Activated CD8-positive, alpha-beta T cell treated with anti-CD3 and anti-CD28 coated beads, Interleukin-2, amount 10 ng/mL, durations not matched to agents 7 days and 5 days (primary cell): Measurements from ENCODE around the gene SUGCT. TPM values are rescaled to one million over a fixed set of nuclear protein-coding genes. Genes with fewer than 3 reads are reported as not detected.

Experiments
- ATAC-seq: fragments of 150-1000 bp; cut with Tn5 transposase; one replicate; pipeline ENCODE4 v1.10.0; 2021; ENCODE audit warnings: moderate library complexity
- CTCF ChIA-PET: fragments of 350-600 bp; sonication (Branson Sonifier 250); formaldehyde crosslinking; loops from one replicate; lab custom pipeline; 2021; ENCODE audit warnings: antibody characterized with exemption; lab: Charles Lee
- POLR2A ChIA-PET: fragments of 350-600 bp; sonication (Branson Sonifier 250); formaldehyde crosslinking; loops from one replicate; lab custom pipeline; 2021; ENCODE audit warnings: antibody characterized with exemption; lab: Charles Lee
- DNase-seq: peaks from one replicate; pipeline ENCODE4 v3.0.0-alpha.2; 2020
- H3K27ac Mint-ChIP-seq: one replicate; pipeline ENCODE4 v1.8.0; 2021; ENCODE audit warnings: mild to moderate bottlenecking, mixed read lengths
- H3K27me3 Mint-ChIP-seq: one replicate; pipeline ENCODE4 v1.8.0; 2021; ENCODE audit warnings: low read depth, mixed read lengths
- H3K36me3 Mint-ChIP-seq: one replicate; pipeline ENCODE4 v1.8.0; 2021; ENCODE audit warnings: low read depth, mixed read lengths
- H3K4me1 Mint-ChIP-seq: one replicate; pipeline ENCODE4 v1.8.0; 2021; ENCODE audit warnings: low read depth, mixed read lengths
- H3K4me3 Mint-ChIP-seq: one replicate; pipeline ENCODE4 v1.8.0; 2021; ENCODE audit warnings: mild to moderate bottlenecking, mixed read lengths
- H3K9me3 Mint-ChIP-seq: one replicate; pipeline ENCODE4 v1.8.0; 2022; ENCODE audit warnings: mixed read lengths; ENCODE audit not compliant: insufficient read depth
- total RNA-seq, 2 experiments: library from RNA; stranded (reverse); gene quantifications; one replicate each; pipeline ENCODE4 v1.2.3, GENCODE V29; 2021

Gene SUGCT
- total RNA-seq, 2 experiments from 2014 or later = 0.44 TPM; not detected in 1

GRCh38 chr7:40544871-40545303, 410.1 kb downstream of the SUGCT start:
- H3K27me3 Mint-ChIP-seq = no peaks in the 10 kb centered on the region
- H3K4me3 Mint-ChIP-seq = no peak overlapping the region
- DNase-seq = no peak
- H3K36me3 Mint-ChIP-seq = no peaks in the 10 kb centered on the region
- no peak overlapping the region for H3K27ac Mint-ChIP-seq
- no peak for ATAC-seq
- H3K4me1 Mint-ChIP-seq = no peaks in the 10 kb centered on the region
- ChIA-PET CTCF (no interaction called here), POLR2A (no interaction called here)
- H3K9me3 Mint-ChIP-seq = no peaks in the 10 kb centered on the region

- no peak overlapping the region for H3K27ac Mint-ChIP-seq
- no peaks in the 10 kb centered on the region for H3K9me3 Mint-ChIP-seq
- H3K36me3 Mint-ChIP-seq = no peaks in the 10 kb centered on the region
- H3K27me3 Mint-ChIP-seq = no peaks in the 10 kb centered on the region
- ChIA-PET POLR2A (no interaction called here), CTCF (no interaction called here)
- H3K4me3 Mint-ChIP-seq = no peak overlapping the region
- no peaks in the 10 kb centered on the region for H3K4me1 Mint-ChIP-seq
- ATAC-seq (no peak), DNase-seq (no peak)
Observed at GRCh38 chr7:40545739-40546138, 410.9 kb downstream of the SUGCT start.

DNA sequence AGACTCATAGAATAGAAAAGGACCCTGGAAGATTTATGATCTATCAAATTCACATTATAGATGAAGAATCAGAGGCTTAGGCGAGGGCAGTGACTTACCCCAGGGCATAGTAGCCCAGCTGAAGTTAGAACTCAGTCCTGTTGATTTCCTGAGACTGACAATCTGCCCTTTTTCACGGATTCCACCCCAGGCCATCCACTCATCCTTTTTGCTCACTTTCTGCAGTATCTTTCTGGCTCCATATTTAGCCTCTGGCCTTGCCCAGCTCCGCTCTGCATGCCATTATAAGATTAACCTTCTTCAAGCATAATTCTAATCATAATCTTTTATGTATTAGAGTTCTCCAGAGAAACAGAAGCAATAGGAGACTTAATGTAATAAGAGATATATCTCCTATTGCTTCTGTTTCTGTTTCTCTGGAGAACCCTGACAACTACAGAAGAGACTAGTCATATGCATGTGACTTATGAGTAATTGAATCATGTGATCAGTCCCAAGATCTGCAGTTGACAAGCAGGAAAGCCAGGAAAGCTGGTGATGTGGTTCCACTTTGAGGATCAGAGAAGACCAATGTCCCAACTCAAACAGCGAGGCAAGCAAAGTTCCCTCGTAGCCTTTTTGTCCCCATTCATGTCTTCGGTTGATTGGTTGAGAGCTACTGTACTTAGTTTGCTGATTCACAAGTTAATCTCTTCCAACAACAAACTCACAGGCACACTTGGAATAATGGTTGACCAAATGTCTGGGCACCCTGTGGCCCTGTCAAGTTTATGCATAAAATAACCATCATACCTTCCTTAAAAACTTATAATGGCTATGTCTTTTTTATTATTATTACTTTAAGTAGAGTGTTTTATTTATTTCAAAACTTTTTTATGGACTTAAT, 412.1 kb downstream of the SUGCT start:
- no peaks in the 10 kb centered on the region for H3K36me3 Mint-ChIP-seq
- no peak overlapping the region for H3K4me3 Mint-ChIP-seq
- no peak for DNase-seq
- no peaks in the 10 kb centered on the region for H3K27me3 Mint-ChIP-seq
- H3K27ac Mint-ChIP-seq = no peak overlapping the region
- no peaks in the 10 kb centered on the region for H3K9me3 Mint-ChIP-seq
- ChIA-PET CTCF (no interaction called here), POLR2A (no interaction called here)
- no peak for ATAC-seq
- H3K4me1 Mint-ChIP-seq = peaks cover 4% of the 10 kb centered on the region

DNA sequence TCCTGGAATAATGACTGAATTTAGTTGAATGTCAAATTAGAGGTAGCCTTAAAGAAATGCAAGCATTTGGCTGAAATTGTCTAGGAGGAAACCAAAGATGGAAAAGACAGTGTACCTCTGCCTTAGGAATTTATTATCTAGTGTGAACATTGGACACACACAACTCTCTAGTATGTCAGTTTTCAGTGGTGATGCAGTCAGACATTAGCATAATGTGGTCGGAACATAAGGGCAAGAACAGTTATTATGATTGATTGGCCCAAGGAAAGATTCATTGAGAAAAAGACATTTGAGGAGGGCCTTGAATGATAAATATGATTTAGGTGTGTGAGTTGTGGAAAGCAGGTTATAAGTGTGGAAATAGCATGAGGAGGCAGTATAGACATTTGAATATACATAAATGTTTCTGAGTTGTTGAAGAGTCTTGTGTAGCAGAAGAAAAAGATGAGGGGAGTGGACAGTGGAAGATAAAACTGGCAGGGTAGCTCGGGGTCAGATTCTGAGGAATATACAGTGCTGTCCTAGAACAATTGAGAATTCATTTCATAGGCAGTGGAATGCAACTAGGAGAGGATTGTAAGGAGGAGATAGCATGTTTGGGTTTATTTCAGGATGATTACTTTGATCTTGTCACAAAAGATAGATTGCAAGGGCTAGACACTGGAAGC, 414.7 kb downstream of the SUGCT start:
- Mint-ChIP-seq H3K27ac (no peak overlapping the region), H3K36me3 (no peaks in the 10 kb centered on the region), H3K27me3 (no peaks in the 10 kb centered on the region), H3K4me3 (no peak overlapping the region), H3K9me3 (no peaks in the 10 kb centered on the region), H3K4me1 (peaks cover 10% of the 10 kb centered on the region)
- POLR2A ChIA-PET = no interaction called here
- DNase-seq (no peak), ATAC-seq (no peak)
- CTCF ChIA-PET = no interaction called here

GRCh38 chr7:40551685-40552576, 417.1 kb downstream of the SUGCT start:
- H3K27me3 Mint-ChIP-seq = no peaks in the 10 kb centered on the region
- peak; percentile 27 for ATAC-seq
- H3K27ac Mint-ChIP-seq = no peak overlapping the region
- H3K9me3 Mint-ChIP-seq = no peaks in the 10 kb centered on the region
- no peak for DNase-seq
- peaks cover 10% of the 10 kb centered on the region for H3K4me1 Mint-ChIP-seq
- ChIA-PET CTCF (no interaction called here), POLR2A (no interaction called here)
- no peaks in the 10 kb centered on the region for H3K36me3 Mint-ChIP-seq
- no peak overlapping the region for H3K4me3 Mint-ChIP-seq

DNA sequence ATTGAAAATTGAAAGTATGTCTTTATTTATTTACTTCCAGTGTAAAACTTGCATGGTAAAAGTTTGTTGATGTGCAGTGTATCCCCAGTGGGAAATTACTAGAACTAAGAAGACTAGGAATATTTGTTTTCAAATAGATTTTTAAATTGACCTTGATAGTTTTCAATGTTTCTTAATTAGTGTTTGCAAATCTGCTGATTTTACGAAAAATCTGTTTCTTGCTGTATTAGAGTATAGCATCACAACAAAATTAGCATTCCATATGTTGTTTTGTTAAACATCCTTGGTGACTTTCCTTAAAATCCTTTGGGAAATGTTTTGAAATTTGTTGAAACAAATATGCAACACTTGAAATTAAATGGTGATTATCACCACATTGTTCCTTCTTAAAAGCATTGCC, 425.9 kb downstream of the SUGCT start:
- H3K27ac Mint-ChIP-seq = no peak overlapping the region
- ATAC-seq = no peak
- peaks cover 3% of the 10 kb centered on the region for H3K36me3 Mint-ChIP-seq
- no peak overlapping the region for H3K4me3 Mint-ChIP-seq
- POLR2A ChIA-PET = no interaction called here
- peaks cover 4% of the 10 kb centered on the region for H3K9me3 Mint-ChIP-seq
- H3K4me1 Mint-ChIP-seq = peaks cover 13% of the 10 kb centered on the region
- H3K27me3 Mint-ChIP-seq = peaks cover 8% of the 10 kb centered on the region
- DNase-seq = no peak
- CTCF ChIA-PET = no interaction called here

DNA sequence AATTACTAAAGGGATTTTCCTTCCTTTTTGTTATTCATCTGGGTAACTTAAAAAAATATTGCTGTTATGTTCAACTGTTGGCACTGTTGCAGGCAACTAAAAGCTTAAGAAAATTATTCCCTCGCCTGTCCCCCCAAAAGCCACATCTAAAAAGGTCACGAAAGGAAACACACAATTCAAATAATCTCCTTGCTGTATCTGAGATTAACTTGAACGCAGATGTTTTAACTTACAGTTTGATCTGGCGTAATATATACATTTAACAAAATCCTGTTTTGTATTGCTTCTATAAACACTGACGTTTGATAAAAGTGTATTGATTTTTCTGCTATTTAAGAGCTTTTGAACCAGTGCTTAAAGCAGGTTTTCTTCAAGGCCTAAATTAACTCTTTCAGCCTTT, 432.1 kb downstream of the SUGCT start:
- Mint-ChIP-seq H3K4me3 (no peak overlapping the region), H3K36me3 (no peaks in the 10 kb centered on the region), H3K27me3 (peaks cover 2% of the 10 kb centered on the region), H3K9me3 (no peaks in the 10 kb centered on the region), H3K4me1 (peaks cover 14% of the 10 kb centered on the region), H3K27ac (no peak overlapping the region)
- ATAC-seq (no peak), DNase-seq (no peak)
- CTCF ChIA-PET = no interaction called here
- POLR2A ChIA-PET = no interaction called here

GRCh38 chr7:40569326-40569725, 434.5 kb downstream of the SUGCT start:
- DNase-seq (no peak), ATAC-seq (no peak)
- POLR2A ChIA-PET = no interaction called here
- CTCF ChIA-PET = no interaction called here
- Mint-ChIP-seq H3K4me1 (peaks cover 2% of the 10 kb centered on the region), H3K9me3 (no peaks in the 10 kb centered on the region), H3K27me3 (peaks cover 2% of the 10 kb centered on the region), H3K4me3 (no peak overlapping the region), H3K36me3 (no peaks in the 10 kb centered on the region), H3K27ac (no peak overlapping the region)

- ChIA-PET CTCF (no interaction called here), POLR2A (no interaction called here)
- H3K4me1 Mint-ChIP-seq = peaks cover 2% of the 10 kb centered on the region
- H3K27me3 Mint-ChIP-seq = no peaks in the 10 kb centered on the region
- no peak overlapping the region for H3K27ac Mint-ChIP-seq
- DNase-seq (no peak), ATAC-seq (no peak)
- H3K4me3 Mint-ChIP-seq = no peak overlapping the region
- no peaks in the 10 kb centered on the region for H3K9me3 Mint-ChIP-seq
- no peaks in the 10 kb centered on the region for H3K36me3 Mint-ChIP-seq
Observed at GRCh38 chr7:40570223-40570622, 435.4 kb downstream of the SUGCT start.

DNA sequence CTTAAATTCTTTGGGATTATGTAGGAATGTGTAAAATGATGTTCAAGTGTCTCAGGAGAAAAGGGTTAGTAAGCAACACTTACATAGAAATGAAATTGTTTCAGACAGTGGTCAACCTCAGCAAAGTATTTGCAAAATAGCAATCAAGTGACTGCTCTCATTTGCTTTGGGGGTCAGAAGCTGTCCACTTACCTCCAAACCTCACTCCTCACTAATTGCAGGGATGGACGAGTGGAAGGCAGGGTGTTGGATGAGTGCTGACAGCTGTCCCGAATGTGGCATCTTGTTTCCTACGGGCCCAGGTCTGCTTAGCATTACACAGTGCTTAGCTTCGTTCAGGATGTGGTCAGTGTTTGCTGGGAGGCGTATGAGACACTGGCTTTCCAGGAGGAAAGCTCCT, 437.0 kb downstream of the SUGCT start:
- ChIA-PET CTCF (no interaction called here), POLR2A (no interaction called here)
- DNase-seq (no peak), ATAC-seq (no peak)
- no peak overlapping the region for H3K27ac Mint-ChIP-seq
- no peaks in the 10 kb centered on the region for H3K27me3 Mint-ChIP-seq
- peaks cover 2% of the 10 kb centered on the region for H3K4me1 Mint-ChIP-seq
- H3K36me3 Mint-ChIP-seq = no peaks in the 10 kb centered on the region
- H3K4me3 Mint-ChIP-seq = no peak overlapping the region
- H3K9me3 Mint-ChIP-seq = no peaks in the 10 kb centered on the region

DNA sequence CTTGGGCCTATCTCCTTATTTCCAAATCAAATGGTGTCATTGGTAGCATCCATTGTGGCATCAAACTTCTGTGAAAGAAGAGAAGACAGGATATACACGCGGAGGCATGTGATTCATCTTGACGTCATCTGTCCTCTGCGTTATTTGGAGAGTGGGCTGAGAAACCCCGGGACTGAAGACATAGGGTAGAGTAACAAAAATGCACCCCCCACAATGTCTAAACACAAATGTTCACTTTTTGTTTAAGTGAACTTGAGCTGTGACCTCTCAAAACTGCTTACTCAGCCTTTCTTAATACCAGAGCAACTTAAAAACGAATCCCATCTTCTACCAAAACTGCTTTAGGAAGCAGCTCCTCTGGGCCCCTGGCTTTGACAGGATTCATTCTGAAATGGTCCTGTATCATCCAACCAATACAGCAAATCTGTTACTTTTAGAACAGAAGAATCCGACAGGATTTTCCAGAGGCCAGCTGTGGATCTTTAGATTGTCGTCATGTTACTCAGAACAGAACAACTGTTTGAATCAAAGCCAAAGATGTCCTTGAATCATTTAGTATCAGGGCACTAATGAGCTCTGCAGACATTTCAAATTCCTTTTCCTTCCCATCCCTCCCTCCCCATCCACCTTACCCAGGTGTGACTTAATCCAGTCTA, 438.1 kb downstream of the SUGCT start:
- CTCF ChIA-PET = interaction anchor here (1.1 kb wide), 1 partner anchor 19 kb away, joined by 3 read pairs; no protein-coding TSS in a partner anchor
- ATAC-seq (no peak), DNase-seq (no peak)
- Mint-ChIP-seq H3K27me3 (no peaks in the 10 kb centered on the region), H3K9me3 (no peaks in the 10 kb centered on the region), H3K4me1 (no peaks in the 10 kb centered on the region), H3K27ac (no peak overlapping the region), H3K36me3 (no peaks in the 10 kb centered on the region), H3K4me3 (no peak overlapping the region)
- POLR2A ChIA-PET = no interaction called here
